GM19035 (cell line): ENCODE measurements around the gene GDPD5.

ENCODE experiments used
- ATAC-seq: cut with Tn5 transposase; IDR thresholded peaks from one replicate; pipeline ENCODE4 v1.9.1; 2021; ENCODE audit not compliant: unreplicated experiment

GDPD5 gene

DNA sequence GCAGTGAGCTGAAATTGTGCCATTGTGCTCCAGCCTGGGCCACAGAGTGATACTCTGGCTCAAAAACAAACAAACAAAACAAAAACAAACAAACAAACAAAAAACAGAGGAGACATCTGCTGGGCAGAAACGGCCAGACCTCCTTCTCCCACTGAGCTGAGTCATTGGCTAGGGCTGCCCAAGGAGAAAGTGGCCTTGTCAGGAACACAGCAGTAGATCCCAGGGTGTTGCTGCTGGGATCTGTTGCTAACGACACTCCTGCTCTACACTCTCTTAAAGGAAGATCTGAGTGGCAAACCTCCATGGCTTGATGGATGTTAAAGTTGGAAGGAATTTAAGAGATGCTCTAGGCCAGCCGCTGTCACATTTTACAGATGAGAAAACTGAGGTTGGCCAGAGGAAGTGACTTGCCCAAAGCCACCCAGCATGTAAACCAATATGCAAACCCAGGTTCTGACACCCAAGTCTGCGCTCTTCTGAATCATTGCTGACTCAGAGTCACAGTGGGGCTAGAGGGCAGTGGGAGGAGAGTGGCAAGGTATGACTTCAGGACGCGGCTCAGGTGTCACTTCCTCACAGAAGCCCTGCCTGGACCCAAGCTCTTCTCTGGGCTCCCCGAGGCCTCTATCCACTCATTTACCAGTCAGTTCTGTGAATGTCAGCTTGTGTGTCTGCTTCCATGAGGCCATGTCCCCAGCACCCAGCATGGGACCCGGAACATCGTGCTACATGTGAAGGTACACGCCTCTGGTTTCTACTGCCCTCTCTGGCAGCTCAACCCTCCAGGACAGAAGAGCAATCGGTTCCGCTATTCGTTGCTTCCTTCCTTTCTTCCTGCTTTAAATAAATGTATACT lies 11.3 kb upstream of the GDPD5 start:
- ATAC-seq = peak; percentile 92

DNA sequence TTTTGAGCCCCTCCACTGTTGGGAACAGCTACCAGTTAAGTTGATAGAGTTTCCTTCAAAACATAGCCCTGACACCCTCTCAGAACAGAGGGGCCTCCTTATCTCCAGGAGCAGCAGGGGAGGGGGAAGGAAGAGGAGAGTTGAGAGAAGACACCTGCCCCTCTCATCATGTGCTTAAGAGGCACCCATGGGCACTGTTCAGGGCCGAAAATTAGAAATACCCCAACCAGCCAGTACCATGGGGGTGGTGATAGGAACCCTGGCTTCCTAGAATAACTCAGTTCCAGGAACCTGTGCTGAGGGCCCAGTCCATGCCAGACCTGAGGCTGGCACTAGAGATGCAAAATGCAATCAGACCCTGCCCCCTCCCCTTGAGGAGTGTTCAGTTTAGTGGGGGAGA lies 9.3 kb upstream of the GDPD5 start:
- no peak for ATAC-seq

DNA sequence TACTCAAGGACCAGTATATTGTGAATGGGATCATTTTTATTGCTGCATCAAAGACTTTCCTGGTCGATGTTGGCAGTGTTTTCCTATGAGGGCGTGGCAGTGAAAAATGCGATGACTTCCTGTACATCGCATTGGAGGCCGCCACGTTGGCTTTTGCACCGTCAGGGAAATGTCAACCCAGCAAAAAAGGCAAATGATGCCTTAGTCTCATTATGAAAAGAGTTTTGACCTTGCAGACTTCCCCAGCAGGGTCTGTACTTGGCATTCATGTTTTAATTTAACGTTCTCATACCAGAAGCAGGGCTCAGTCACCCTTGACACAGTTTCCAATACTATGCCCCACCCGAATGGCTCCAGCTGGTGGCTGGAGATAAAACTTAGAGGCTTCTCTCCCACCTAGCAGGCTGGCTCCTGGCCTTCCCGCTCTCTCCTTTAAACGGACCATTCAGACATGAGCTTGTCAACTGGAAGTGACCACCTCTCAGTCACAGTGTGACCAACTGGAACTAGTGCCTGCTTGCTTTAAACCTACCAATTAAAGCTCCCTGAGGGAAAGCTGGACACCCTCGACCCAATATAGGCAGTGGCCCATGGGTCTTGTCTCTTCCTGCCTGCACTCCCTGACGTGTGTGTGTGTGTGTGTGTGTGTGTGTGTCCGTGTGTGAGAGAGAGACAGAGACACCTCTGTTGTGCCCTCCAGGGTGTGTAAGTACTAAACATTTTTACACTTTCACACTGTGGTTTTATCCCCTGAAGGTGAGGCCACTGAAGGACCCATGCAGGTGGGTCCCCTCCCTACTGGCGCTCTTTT lies 8.7 kb upstream of the GDPD5 start:
- ATAC-seq = no peak

GRCh38 chr11:75533896-75534258 lies 8.1 kb upstream of the GDPD5 start:
- no peak for ATAC-seq

DNA sequence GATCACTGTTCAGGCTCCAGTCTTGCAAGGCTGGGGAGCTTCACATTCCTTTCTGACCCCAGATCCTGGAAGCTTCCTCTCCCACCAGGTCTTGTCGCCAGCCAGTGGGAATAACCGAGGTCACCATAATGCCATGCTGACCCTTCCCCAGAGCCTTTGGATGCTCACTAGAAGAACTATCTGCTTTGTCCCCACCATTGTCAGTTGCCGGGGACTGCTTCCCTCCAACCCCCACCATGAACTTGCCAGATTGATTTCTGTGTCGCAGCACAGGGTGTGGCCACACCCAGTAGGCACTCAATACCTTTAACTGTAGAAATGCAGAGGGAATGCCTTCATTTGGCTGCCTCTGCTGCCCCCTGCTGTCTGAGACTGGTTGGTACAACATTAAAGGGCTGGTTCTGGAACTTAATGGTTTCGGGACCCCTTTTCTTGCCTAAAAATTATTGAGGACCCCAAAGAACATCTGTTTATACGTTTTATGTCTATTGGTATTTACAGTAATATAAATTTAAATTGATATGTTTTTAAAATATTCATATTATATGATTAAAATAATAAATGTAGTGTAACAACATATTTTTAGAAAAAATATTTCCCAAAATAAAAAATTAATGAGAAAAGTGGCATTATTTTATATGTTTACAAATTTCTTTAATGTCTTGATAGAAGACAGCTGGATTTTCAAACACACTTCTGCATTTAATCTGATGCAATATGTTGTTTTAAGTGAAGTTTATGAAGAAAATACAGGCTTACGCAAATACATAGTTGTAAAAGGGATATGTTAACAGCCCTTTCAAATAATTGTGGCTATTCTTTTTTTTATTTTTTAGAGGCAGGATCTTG lies 6.7 kb upstream of the GDPD5 start:
- ATAC-seq = no peak

DNA sequence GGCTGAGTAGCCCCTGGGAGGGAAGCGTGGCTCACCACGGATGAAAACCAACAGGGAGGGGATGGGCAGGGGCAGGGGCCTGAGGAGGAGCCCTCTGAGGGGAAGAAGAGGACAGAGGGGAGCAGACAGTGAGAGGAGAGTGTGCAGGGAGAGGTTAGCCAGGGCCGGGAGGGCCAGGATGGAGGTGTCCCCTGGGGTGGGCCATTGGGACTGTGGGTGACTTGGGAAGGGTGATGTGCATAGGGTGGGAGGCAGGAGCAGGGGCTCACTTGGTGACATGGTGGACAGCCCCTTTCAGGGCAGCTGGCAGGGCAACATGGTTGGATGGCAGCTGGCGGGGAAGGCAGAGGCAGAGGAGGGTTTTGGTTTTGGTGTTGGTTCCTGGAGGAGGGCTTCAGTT lies 5.6 kb upstream of the GDPD5 start:
- ATAC-seq = no peak

DNA sequence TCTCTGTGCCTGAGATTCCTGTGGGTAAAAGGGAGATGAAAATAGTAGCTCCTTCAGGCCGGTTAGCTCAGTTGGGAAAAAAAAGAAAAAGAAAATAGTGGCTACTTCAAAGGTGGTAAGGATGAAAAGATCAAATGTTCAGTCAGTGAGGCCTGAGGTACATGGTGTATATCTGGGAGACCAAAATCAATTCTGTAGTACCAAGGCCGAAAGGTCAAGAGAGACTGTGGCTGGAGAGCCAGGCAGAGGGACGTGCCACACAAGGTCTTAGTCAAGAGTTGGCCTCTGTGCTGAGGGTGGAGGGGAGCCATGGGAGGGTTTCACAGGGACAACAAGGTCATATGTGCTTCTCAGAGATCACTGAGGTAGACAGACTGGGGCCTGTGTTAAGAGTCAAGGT lies 4.8 kb upstream of the GDPD5 start:
- ATAC-seq = no peak

DNA sequence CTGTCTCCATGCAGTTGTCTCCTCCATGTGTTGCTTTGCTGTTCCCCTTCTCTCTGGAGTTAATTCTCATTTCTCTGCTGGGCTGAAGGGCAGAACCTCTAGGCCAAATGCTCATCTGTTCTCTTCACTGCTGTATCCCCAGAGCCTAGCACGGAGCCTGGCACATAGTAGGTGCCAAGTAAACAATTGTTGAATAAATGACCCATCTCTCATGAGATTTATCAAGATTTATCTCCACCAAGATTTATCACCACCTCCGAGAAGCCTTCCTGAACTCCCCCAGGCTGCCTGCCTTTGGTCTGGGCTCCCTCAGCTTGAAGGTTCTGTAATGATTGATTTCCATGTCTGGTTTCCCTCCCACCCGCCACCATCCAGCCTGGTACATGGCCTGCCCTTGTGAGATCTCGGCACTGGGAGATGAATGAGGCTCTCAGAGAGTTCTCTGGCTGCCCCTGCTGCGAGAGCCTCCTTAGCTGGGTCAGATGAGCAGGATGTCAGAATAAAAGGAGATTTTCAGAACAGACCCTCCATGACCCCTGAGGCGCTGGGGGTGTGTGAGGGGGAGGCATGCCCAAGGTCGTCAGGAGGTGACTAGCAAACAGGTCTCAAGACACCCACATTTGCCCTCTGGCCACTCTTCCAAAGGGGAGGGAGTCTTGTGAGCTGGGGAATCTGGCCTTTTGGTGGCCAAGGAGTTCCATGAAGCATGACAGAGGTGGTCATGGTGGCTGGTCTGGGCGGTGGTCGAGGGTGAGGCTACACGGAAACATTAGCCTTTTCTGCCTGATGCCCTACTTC lies 2.4 kb upstream of the GDPD5 start:
- ATAC-seq = no peak

DNA sequence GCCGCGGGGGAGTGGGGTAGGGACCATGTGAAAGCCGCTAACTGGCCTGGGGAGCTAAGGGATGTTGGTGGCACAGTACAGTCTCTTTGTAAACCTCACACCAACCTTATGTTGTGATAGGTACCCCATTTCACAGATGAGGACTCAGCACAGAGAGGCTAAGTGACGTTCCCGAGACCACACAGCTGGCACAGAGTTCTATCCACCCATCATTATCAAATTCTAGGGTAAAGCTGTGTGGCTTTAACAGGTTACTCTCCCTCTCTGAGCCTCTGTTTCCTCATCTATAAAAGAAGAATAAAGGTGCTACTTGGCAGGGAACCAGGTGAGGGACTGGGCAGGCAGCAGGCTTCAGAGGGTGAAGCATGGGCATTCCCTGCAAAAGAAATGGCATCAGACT lies 1.4 kb upstream of the GDPD5 start:
- ATAC-seq = no peak

DNA sequence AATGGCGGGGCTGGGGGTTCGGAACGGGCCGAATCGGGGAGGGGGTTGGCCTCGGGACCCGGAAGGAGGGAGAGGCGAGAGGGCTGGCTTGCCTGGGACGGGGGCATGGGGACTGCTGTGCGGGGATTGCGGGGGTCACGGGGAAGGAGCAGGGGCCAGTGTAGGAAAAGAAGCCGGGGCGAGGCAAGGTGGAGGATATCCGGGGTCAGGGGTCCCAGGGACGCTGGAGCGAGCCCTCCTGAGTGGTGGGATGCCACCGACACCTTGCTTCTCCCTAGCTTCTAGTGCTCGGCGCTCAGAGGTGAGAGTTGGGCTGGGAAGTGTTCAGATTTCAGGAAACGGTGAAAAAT lies 426 bp upstream of the GDPD5 start:
- ATAC-seq = no peak

GRCh38 chr11:75524665-75525432 lies 892 bp downstream of the GDPD5 start:
- ATAC-seq = peak; percentile 15

- no peak for ATAC-seq
Measured at GRCh38 chr11:75523811-75524664, 1.7 kb downstream of the GDPD5 start.

- ATAC-seq = no peak
Measured at GRCh38 chr11:75523189-75523588, 2.6 kb downstream of the GDPD5 start.

DNA sequence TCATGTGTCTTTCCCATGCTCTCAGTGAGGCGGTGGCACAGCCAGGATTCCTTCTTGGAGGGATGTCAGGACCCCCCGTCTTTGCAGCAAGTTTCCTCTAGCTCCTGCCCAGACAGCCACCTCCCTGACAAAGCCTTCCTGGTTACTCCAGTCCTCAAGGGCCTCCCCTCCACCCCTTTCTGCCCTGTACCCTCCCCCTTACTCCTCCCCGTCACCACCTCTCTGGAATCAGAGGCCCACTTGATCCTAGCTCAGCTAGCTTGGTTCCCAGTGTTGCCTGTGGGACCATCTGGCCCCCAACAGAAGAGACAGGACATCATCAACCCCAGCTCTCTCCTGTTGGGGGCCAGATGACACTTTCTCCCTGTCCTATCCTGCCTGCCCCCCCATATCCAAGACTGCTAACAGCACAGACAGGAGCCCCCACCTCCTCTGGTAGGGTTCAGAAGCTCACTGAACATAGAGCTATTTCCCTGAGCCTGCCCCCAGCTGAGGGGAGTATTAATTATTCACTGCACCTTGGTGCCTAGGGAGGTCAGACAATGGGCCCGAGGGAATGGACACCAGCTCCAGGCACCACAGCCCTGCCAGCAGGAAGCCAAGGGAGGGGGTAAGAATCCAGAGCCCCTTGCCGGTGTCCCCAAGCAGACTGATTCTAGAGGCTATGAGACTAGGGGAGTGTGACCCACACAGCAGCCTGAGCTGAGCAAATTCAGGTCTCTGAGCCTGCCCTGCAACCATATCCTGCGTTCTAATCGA lies 3.3 kb downstream of the GDPD5 start:
- no peak for ATAC-seq

- no peak for ATAC-seq
Measured at GRCh38 chr11:75520688-75521087, 5.1 kb downstream of the GDPD5 start.

- ATAC-seq = no peak
Measured at GRCh38 chr11:75518771-75519653, 6.7 kb downstream of the GDPD5 start.

- ATAC-seq = no peak
Measured at GRCh38 chr11:75518204-75518549, 7.6 kb downstream of the GDPD5 start.
